NT2/D1 (cell line): ENCODE measurements around the gene PERCC1.
"Not testable (repeated sequence)": the region's sequence is repeated elsewhere in the genome, so short reads cannot be mapped to it uniquely, and the experiment has no call there.

ENCODE experiments used
- DNase-seq: peaks from one replicate; pipeline ENCODE4 v3.0.0-alpha.2; 2011; ENCODE audit warnings: low read depth, low spot score
- H3K27me3 ChIP-seq: 2 replicates; pipeline ENCODE4 v1.6.0; 2011; ENCODE audit warnings: mild to moderate bottlenecking; ENCODE audit not compliant: insufficient read length, insufficient read depth
- H3K36me3 ChIP-seq: 2 replicates; pipeline ENCODE4 v1.6.1; 2011; ENCODE audit warnings: mild to moderate bottlenecking, low read length, mixed read lengths; ENCODE audit not compliant: insufficient read depth, insufficient read length
- H3K4me1 ChIP-seq: 2 replicates; pipeline ENCODE4 v1.5.1; 2011; ENCODE audit not compliant: insufficient read depth, insufficient read length
- H3K4me3 ChIP-seq: 2 replicates; pipeline ENCODE4 v1.5.1; 2011; ENCODE audit warnings: low read depth; ENCODE audit not compliant: insufficient read length
- H3K9ac ChIP-seq: 2 replicates; pipeline ENCODE4 v1.6.0; 2011; ENCODE audit warnings: low read depth; ENCODE audit not compliant: insufficient read length
- H3K9me3 ChIP-seq: 2 replicates; pipeline ENCODE4 v1.5.1; 2011; ENCODE audit warnings: mild to moderate bottlenecking, low read length; ENCODE audit not compliant: insufficient read depth
- SUZ12 ChIP-seq: IDR thresholded peaks from 2 replicates; pipeline ENCODE4 v1.6.1; 2011; ENCODE audit not compliant: insufficient read length, insufficient read depth; ENCODE audit errors: extremely low read depth
- YY1 ChIP-seq: IDR thresholded peaks from 2 replicates; pipeline ENCODE4 v1.6.1; 2011; ENCODE audit not compliant: insufficient read length, insufficient read depth
- ZNF274 ChIP-seq: IDR thresholded peaks from 2 replicates; pipeline ENCODE4 v1.6.1; 2011; ENCODE audit warnings: mild to moderate bottlenecking, low read depth, low read length

Gene PERCC1

DNA sequence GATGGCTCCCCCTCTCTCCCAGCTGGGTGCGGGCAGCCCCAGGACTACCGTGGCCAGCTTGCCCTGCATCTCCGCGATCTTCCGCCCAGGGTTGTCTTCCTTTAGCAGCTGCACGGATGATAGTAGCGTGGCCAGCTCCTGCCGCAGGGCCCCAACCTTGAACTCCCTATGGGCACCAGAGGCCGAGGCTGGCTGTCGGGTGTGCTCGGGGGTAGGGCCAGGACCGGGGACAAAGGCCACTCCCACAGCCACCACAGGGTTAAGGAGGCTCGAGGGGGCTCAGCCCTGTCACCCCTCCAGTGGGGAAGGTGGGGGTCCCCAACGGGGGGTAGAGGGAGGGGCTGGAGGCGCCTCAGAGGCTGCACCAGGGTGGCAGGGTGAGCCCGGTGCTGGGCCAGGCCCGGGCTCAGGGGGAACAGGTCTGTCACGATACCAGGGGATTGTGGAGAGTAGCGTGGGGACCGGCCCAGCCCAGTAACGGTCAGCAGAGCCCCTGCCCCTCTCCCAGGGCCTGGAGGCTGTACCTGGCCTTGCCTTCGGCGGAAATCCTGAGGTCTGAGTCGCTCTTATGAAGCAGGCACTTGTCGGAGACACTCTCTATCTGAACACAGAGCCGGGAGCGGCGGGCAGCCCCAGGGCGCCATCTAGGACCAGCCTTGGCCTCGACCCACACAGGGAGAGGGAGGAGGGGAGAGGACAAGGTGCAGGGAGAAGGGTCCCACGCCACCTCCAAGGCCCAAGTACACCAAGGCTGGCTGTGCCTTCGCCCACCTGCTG lies 5.2 kb downstream of the PERCC1 start:
- Histone ChIP-seq H3K9me3 (no peaks in the 10 kb centered on the region), H3K9ac (no peak overlapping the region), H3K36me3 (no peaks in the 10 kb centered on the region), H3K4me3 (no peak overlapping the region), H3K27me3 (no peaks in the 10 kb centered on the region), H3K4me1 (peaks cover 10% of the 10 kb centered on the region)
- no peak for DNase-seq
- TF ChIP-seq ZNF274: no peak
- no peak for TF ChIP-seq SUZ12
- TF ChIP-seq YY1: no peak

DNA sequence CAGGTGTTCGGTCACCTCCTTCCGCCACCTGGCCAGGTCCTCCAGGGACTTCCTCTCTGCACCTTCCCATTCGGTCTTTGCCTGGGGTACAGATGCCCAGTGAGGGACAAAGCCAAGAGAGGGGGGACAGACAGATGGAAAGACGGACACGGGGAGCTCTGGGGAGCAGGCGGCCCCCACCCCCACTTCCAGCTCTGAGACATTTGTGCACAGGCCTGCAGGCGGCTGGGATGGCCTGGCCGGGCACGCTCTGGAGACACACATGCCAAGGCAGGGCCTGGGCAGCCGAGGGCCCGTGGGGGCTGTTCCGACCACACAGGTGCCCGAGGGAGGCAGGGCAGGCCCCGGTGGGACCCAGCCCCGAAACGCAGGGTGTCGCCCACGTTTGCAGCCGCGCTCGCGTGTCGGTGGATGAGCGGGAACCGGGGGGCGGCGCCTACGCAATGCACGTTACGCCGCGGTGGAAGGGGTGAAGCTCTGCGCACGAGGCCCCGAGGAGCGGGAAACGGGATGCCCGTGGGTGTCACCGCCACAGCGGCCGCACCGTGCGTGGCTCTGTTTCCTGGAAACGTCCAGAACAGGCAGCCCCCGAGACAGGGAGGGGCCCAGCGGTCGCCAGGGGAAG lies 6.0 kb downstream of the PERCC1 start:
- H3K9me3 ChIP-seq: no peaks in the 10 kb centered on the region
- H3K9ac ChIP-seq: no peak overlapping the region
- no peak for TF ChIP-seq SUZ12
- no peak for TF ChIP-seq YY1
- no peak for TF ChIP-seq ZNF274
- no peaks in the 10 kb centered on the region for H3K27me3 ChIP-seq
- H3K4me3 ChIP-seq: no peak overlapping the region
- H3K36me3 ChIP-seq: no peaks in the 10 kb centered on the region
- DNase-seq: no peak
- peaks cover 10% of the 10 kb centered on the region for H3K4me1 ChIP-seq

DNA sequence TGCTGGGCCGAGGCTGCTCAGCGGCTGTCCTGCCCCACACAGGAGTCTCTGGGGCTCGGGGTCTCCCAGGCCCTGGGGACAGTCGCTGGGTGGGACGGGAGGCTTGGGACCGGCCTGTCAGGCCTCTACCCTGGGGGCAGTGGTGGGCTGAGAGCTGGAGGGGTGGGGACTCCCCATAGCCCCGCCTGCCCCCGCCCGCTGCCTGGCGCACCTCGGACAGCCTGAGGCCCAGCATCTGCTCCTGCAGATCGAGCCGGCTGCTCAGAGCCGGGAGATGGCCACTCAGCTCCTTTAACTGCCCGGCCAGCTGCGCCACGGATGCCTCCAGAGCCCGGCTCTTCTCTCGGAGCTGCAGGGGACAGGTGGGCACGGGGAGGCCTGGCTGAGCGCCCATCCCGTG lies 6.7 kb downstream of the PERCC1 start:
- Histone ChIP-seq H3K9me3 (no peaks in the 10 kb centered on the region), H3K27me3 (no peaks in the 10 kb centered on the region), H3K36me3 (no peaks in the 10 kb centered on the region), H3K4me3 (no peak overlapping the region), H3K9ac (no peak overlapping the region), H3K4me1 (peaks cover 10% of the 10 kb centered on the region)
- no peak for DNase-seq
- TF ChIP-seq ZNF274 (no peak), YY1 (no peak), SUZ12 (no peak)

DNA sequence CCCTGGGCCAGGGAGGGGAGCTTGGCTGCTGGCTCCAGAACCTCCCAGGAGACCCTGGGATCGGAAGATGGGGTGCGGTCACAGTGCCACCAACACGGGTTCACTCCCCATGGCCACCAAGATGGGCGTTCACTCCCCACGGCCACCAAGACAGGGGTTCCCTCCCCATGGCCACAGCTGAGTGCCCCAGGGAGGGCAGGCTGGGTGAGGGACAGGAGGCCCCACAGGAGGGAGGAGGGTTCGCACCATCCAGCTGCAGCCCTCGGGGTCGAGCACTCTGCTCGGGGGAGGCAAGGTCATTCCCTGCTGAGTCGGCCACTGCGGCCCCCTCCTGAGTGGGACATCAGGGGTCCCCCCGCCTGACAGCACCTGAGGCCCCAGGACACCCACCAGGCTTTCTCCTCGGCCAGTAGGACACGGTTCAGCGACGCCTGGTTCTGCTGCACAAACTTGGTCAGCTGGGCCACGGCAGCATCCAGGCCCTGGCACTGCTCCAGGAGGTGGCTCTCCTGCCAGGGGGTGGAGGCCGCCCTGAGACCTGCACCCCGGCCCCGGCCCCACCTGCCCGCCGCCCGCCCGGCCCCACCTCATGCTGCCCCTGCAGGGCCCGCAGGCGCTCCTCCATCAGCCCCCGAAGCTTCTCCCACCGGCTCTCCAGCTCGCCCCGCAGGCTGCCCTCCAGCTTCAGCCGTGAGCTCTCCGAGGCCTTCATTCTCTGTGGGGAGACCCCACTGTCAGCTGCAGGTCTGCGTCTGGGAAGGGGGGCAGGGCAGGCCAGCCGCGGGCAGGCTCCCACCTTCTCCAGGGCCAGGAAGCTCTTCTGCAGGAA lies 7.6 kb downstream of the PERCC1 start:
- no peak overlapping the region for H3K9ac ChIP-seq
- no peaks in the 10 kb centered on the region for H3K27me3 ChIP-seq
- no peaks in the 10 kb centered on the region for H3K36me3 ChIP-seq
- H3K4me1 ChIP-seq: peaks cover 10% of the 10 kb centered on the region
- H3K4me3 ChIP-seq: no peak overlapping the region
- no peak for DNase-seq
- no peaks in the 10 kb centered on the region for H3K9me3 ChIP-seq
- TF ChIP-seq SUZ12 (no peak), ZNF274 (no peak)

DNA sequence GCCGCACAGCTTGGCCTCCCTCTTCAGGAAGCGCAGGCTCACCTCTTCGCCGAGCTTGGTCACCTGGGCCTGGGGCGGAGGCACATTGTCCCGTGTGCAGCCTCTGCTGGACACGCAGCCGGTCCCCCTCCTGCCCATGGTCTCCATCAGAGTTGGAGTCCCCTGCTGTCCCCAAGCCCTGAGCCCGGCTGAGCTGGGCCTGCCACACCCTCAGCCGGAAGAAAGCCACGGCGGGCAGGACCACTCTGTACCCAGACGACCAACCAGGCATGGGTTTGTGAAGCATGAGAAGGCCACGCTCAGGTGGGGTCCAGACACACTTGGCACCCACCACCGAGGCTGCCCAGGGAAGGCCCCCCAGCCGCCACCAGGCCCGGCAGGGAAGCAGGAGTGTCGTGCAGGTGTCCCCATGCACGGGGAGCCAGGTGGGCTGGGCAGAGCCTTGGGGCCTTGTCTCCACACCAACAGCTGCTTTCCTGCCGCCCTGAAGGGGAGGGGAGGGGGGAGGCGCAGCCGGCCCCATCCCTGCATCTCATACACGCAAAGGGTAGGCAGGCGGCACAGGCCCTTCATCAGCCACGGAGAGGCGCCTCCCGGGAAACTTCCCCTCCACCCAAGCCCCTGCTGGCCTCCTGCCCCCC lies 8.3 kb downstream of the PERCC1 start:
- H3K9me3 ChIP-seq: no peaks in the 10 kb centered on the region
- H3K4me1 ChIP-seq: peaks cover 10% of the 10 kb centered on the region
- no peak overlapping the region for H3K4me3 ChIP-seq
- no peaks in the 10 kb centered on the region for H3K36me3 ChIP-seq
- TF ChIP-seq ZNF274: no peak
- TF ChIP-seq YY1: no peak
- TF ChIP-seq SUZ12: no peak
- no peaks in the 10 kb centered on the region for H3K27me3 ChIP-seq
- no peak overlapping the region for H3K9ac ChIP-seq
- no peak for DNase-seq

DNA sequence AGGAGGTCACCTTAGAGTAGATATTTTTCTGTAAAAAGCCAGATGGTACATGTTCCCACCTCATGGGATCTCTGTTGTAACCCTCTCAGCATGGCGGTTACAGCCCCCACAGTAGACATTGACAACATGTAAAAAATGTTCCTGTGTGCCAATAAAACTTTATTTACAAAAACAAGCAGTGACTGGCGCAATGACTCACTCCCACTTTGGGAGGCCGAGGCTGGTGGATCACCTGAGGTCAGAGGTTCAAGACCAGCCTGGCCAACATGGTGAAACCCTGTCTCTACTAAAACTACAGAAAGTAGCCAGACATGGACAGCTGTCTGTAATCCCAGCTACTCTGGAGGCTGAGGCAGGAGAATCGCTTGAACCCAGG lies 8.8 kb downstream of the PERCC1 start:
- H3K9me3 ChIP-seq, H3K27me3 ChIP-seq, DNase-seq, H3K36me3 ChIP-seq, H3K4me3 ChIP-seq, H3K9ac ChIP-seq: not testable (repeated sequence)
- peaks cover 10% of the 10 kb centered on the region for H3K4me1 ChIP-seq

DNA sequence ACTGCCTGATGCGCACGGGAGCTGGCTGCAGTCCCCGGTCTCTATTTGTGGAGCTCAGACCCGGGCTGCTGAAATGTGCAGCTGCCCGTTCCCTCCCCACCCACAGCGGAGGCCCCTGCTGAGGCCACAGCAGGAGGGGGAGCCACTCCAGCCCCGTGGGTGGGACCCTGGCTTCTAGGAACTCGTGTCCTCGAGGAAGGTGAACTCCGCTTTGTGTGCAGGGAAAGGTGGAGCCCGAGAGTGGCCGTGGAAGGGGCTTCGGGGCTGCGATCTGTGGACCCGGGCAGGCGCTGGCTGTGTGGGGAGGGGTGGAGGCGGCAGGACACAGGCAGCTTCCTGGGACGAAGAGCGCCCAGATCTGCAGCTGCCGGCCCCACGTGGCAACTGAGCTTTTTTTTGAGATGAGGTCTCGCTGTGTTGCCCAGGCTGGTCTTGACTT lies 10.5 kb downstream of the PERCC1 start:
- peaks cover 12% of the 10 kb centered on the region for H3K36me3 ChIP-seq
- no peak overlapping the region for H3K4me3 ChIP-seq
- DNase-seq: no peak
- no peak for TF ChIP-seq YY1
- TF ChIP-seq ZNF274: no peak
- TF ChIP-seq SUZ12: no peak
- H3K4me1 ChIP-seq: peaks cover 7% of the 10 kb centered on the region
- H3K9me3 ChIP-seq: no peaks in the 10 kb centered on the region
- no peaks in the 10 kb centered on the region for H3K27me3 ChIP-seq
- H3K9ac ChIP-seq: no peak overlapping the region
